Measurements from ENCODE around the gene PAQR7. TPM values are rescaled to one million over a fixed set of nuclear protein-coding genes. Genes with fewer than 3 reads are reported as not detected.

PAQR7 gene
- total RNA-seq, 1 donor from 2014 or later: 7.1 TPM

- DNase-seq (ENCODE audit: low read depth, low spot score): no peak
Observed at GRCh38 chr1:25874635-25875153, 814 bp downstream of the PAQR7 start.

- no peak for DNase-seq (ENCODE audit: low read depth, low spot score)
Observed at GRCh38 chr1:25874209-25874608, 1.3 kb downstream of the PAQR7 start.

GRCh38 chr1:25873120-25873519 lies 2.4 kb downstream of the PAQR7 start:
- DNase-seq (ENCODE audit: low read depth, low spot score): no peak

GRCh38 chr1:25872713-25873112 lies 2.8 kb downstream of the PAQR7 start:
- DNase-seq (ENCODE audit: low read depth, low spot score): no peak

- no peak for DNase-seq (ENCODE audit: low read depth, low spot score)
Observed at GRCh38 chr1:25871704-25872494, 3.6 kb downstream of the PAQR7 start.

GRCh38 chr1:25871086-25871703 lies 4.3 kb downstream of the PAQR7 start:
- DNase-seq (ENCODE audit: low read depth, low spot score): no peak

- DNase-seq (ENCODE audit: low read depth, low spot score): no peak
Observed at GRCh38 chr1:25870614-25871013, 4.9 kb downstream of the PAQR7 start.

GRCh38 chr1:25869909-25870606 lies 5.5 kb downstream of the PAQR7 start:
- no peak for DNase-seq (ENCODE audit: low read depth, low spot score)

GRCh38 chr1:25867210-25867991 lies 8.1 kb downstream of the PAQR7 start:
- no peak for DNase-seq (ENCODE audit: low read depth, low spot score)

GRCh38 chr1:25866288-25866687 lies 9.2 kb downstream of the PAQR7 start:
- no peak for DNase-seq (ENCODE audit: low read depth, low spot score)

GRCh38 chr1:25864434-25864833 lies 11.1 kb downstream of the PAQR7 start:
- no peak for DNase-seq (ENCODE audit: low read depth, low spot score)

- no peak for DNase-seq (ENCODE audit: low read depth, low spot score)
Observed at GRCh38 chr1:25863486-25864262, 11.8 kb downstream of the PAQR7 start.

- DNase-seq (ENCODE audit: low read depth, low spot score): no peak
Observed at GRCh38 chr1:25862785-25863485, 12.6 kb downstream of the PAQR7 start.

GRCh38 chr1:25861316-25862286 lies 13.9 kb downstream of the PAQR7 start:
- no peak for DNase-seq (ENCODE audit: low read depth, low spot score)

GRCh38 chr1:25858906-25859789 lies 16.4 kb downstream of the PAQR7 start, which contains the start of gene AUNIP:
AUNIP (minus strand) TSS chr1:25859457; CDS start chr1:25859357, 100 bp downstream.
- peak; percentile 44 for DNase-seq (ENCODE audit: low read depth, low spot score)

- no peak for DNase-seq (ENCODE audit: low read depth, low spot score)
Observed at GRCh38 chr1:25858494-25858893, 17.0 kb downstream of the PAQR7 start.

- DNase-seq (ENCODE audit: low read depth, low spot score): no peak
Observed at GRCh38 chr1:25856856-25857255, 18.7 kb downstream of the PAQR7 start.

GRCh38 chr1:25854554-25854953 lies 21.0 kb downstream of the PAQR7 start:
- no peak for DNase-seq (ENCODE audit: low read depth, low spot score)
